GM18505 (cell line): Measurements from ENCODE around the gene SH2D3A.

Experiments used
- ATAC-seq: cut with Tn5 transposase; IDR thresholded peaks from one replicate; pipeline ENCODE4 v1.9.1; 2021; ENCODE audit not compliant: unreplicated experiment
- POLR2A ChIP-seq: IDR thresholded peaks from 4 replicates; pipeline ENCODE4 v1.6.1; 2011; ENCODE audit warnings: borderline replicate concordance; ENCODE audit not compliant: insufficient read depth, insufficient read length; ENCODE audit errors: extremely low read depth

SH2D3A gene

GRCh38 chr19:6723738-6724137 lies 43.5 kb downstream of the SH2D3A start:
- ATAC-seq = no peak
- TF ChIP-seq POLR2A = no peak

DNA sequence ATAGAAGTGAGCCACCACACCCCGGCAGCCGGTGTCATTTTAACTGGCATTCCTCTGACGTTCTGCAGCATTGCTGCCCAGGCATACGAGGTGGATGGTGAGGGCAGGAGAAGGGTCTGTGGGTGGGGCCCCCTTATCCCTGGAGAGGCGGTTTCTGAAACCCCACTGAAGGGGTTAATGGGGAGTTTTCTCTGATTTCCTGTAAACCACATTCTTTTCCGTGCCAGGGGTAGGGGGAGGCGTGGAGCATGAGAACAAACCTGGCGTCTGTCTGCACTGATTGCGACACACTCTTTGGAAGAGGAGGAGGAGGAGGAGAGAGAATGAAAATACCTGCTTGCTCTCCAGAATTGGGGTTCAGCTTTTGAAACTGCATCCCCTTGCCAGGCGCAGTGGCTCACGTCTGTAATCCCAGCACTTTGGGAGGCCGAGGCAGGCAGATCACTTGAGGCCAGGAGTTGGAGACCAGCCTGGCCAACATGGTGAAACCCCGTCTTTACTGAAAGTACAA lies 44.1 kb downstream of the SH2D3A start:
- TF ChIP-seq POLR2A = no peak
- no peak for ATAC-seq

DNA sequence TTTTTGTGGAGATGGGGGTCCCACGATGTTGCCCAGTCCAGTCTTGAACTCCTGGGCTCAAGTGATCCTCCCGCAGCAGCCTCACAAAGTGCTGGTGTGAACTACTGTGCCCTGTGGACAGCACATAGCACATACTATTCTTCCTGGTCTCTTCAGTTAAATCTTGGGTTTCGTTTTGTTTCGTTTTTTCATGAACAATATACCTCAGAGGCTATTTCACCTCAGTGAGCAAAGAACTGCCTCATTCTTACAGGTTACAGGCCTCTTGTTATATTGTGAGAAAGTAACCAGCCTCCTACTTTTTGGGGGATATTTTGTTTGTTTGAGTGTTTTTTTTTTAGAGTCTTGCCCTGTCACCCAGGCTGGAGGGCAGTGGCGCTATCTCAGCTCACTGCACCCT lies 45.5 kb downstream of the SH2D3A start:
- no peak for ATAC-seq

GRCh38 chr19:6721138-6721474 lies 46.1 kb downstream of the SH2D3A start:
- no peak for ATAC-seq
- TF ChIP-seq POLR2A = no peak

More for the DNA sequence above, 45.5 kb downstream of the SH2D3A start:
- TF ChIP-seq POLR2A = peak; percentile 23

GRCh38 chr19:6720369-6721137 lies 46.7 kb downstream of the SH2D3A start, which contains the start of gene C3:
Gene C3 (minus strand): TSS chr19:6720650. CDS start chr19:6720589, 61 bp downstream.
- TF ChIP-seq POLR2A = no peak
- ATAC-seq = no peak

GRCh38 chr19:6719992-6720368 lies 47.3 kb downstream of the SH2D3A start:
- no peak for ATAC-seq
- TF ChIP-seq POLR2A = no peak

GRCh38 chr19:6719540-6719861 lies 47.7 kb downstream of the SH2D3A start:
- no peak for ATAC-seq
- TF ChIP-seq POLR2A = no peak

- ATAC-seq = no peak
- no peak for TF ChIP-seq POLR2A
Observed at GRCh38 chr19:6718741-6719539, 48.3 kb downstream of the SH2D3A start.

DNA sequence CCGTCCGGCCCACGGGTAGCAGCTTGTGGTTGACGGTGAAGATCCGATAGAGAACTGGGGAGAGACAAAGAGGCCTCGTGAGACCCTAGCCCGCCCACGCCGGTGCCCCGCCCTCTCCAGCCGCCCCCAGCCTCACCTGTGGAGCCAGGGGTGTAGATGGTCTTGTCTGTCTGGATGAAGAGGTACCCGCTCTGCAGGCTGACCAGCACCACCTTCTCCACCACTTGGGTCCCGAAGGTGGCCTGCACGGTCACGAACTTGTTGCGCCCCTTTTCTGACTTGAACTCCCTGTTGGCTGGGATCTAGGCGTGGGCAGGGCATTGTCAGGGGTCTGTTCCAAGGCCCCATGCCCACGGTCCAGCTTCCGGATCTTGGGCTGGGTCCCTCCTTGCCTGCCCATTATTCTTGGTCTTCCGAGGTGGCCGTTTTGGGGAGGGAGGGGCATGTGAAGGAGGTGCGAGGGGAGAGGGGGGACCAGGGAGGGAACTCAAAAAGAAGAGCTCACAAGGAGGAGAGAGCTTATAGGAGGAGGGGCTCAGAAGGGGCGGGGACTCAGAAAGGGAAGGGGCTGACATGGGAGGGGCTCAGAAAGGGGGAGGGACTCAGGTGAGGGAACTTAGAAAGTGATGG lies 49.0 kb downstream of the SH2D3A start:
- no peak for TF ChIP-seq POLR2A
- no peak for ATAC-seq

DNA sequence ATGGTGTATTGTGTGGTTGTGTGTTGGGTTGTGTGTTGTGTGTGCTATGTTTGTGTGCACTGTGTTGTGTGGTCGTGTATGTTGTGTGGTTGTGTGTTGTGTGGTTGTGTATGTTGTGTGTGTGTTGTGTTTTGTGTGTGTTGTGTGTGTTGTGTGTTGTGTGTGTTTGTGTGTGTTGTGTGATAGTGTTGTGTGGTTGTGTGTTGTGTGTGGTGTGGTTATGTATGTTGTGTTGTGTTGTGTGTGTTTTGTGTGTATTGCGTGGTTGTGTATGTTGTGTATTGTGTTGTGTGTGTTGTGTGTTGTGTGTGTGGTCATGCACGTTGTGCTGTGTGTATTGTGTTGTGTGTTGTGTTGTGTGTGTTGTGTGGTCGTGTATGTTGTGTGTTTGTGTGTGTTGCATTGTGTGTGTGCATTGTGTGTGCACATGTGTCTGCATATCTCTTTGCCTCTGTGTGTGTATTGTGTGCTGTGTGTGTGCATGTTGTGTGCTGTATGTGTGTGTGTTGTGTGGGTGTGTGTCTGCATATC lies 49.7 kb downstream of the SH2D3A start:
- no peak for ATAC-seq
- TF ChIP-seq POLR2A = no peak

DNA sequence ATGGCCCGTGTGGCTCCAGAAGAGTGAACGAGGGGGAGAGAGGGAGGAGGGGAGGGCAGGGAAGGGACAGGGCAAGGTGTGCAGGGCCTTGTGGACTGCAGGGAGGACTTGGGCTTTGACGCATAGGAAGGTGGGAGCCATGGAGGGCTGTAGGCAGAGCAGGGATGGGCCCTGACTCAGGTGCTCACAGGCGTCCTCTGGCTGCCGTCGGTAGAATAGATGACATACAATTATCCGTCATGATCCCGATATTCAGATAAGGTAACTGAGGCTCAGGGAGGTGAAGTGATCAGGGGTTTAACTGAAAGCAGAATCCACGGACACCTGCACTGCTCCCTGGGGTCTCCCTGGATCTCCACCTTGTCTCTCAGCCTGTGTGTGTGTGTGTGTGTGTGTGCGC lies 50.2 kb downstream of the SH2D3A start:
- TF ChIP-seq POLR2A = no peak
- ATAC-seq = no peak

DNA sequence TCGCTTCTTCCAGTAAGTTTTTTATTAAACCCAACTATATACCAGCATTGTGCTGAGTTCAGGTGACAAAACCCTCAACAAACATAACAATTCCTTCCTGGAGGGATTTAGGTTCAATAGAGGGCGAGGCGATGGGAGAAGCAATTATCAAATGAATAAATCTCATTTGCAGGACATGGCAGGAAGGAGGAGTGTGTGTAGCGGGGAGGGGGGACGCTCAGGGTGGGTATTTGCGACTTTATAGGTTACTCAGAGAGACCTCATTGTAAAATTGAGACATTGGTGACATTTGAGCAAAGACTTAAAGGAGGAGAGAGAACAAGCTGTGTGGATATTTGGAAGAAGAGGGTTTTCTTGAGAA lies 50.6 kb downstream of the SH2D3A start:
- TF ChIP-seq POLR2A = no peak
- no peak for ATAC-seq

- TF ChIP-seq POLR2A = no peak
- no peak for ATAC-seq
Observed at GRCh38 chr19:6714749-6715555, 52.3 kb downstream of the SH2D3A start.

- TF ChIP-seq POLR2A = no peak
- ATAC-seq = no peak
Observed at GRCh38 chr19:6713773-6714692, 53.2 kb downstream of the SH2D3A start.
